B cell (primary cell): ENCODE measurements around the gene ATIC. TPM values are rescaled to one million over a fixed set of nuclear protein-coding genes. Genes with fewer than 3 reads are reported as not detected.

ENCODE experiments used
- ATAC-seq: fragments of 200-7000 bp; cut with Tn5 transposase; one replicate; pipeline ENCODE4 v1.10.0; 2021; ENCODE audit warnings: low read depth, mild to moderate bottlenecking, moderate number of reproducible peaks, moderate library complexity
- CTCF ChIA-PET: fragments of 350-600 bp; sonication (Branson Sonifier 250); formaldehyde crosslinking; loops from one replicate; lab custom pipeline; 2021; ENCODE audit warnings: antibody characterized with exemption, inconsistent platforms; lab: Charles Lee
- POLR2A ChIA-PET: fragments of 350-600 bp; sonication (Branson Sonifier 250); formaldehyde crosslinking; loops from one replicate; lab custom pipeline; 2021; ENCODE audit warnings: antibody characterized with exemption; lab: Charles Lee
- DNase-seq: peaks from one replicate; pipeline ENCODE4 v3.0.0; 2013
- H2AFZ ChIP-seq: 2 replicates; pipeline ENCODE4 v1.6.1; 2012; ENCODE audit warnings: mild to moderate bottlenecking, low read depth, low read length; ENCODE audit not compliant: insufficient read depth, poor library complexity, severe bottlenecking
- H3K27ac ChIP-seq, 2 donors: 1 replicate in 1 of 2; 2 replicates in 1 of 2; pipeline ENCODE4 v1.5.1; 2012 to 2013; ENCODE audit warnings: low read length in 2 of 2, mild to moderate bottlenecking in 2 of 2, moderate library complexity in 1 of 2
- H3K27me3 ChIP-seq, 4 experiments: fragments of 200-600 bp in 1 of 4; sonication (generic) in 1 of 4; replicated peaks in 1 of 4; 1 replicate in 2 of 4; 2 replicates in 2 of 4; pipeline versions ENCODE4 v1.6.1 to v1.7.0; 2013 to 2016; ENCODE audit warnings: low read length in 3 of 4, mild to moderate bottlenecking in 2 of 4, mixed read lengths in 1 of 4, moderate library complexity in 1 of 4; ENCODE audit not compliant: insufficient read depth in 4 of 4, control insufficient read depth in 3 of 4; ENCODE audit errors: control extremely low read depth in 1 of 4
- H3K36me3 ChIP-seq, 2 experiments: replicated peaks in 1 of 2; 1 replicate in 1 of 2; 2 replicates in 1 of 2; pipeline versions ENCODE4 v1.6.1 to v1.7.1; 2013; ENCODE audit warnings: low read length in 1 of 2; ENCODE audit not compliant: insufficient read depth in 2 of 2, control insufficient read depth in 1 of 2; ENCODE audit errors: control extremely low read depth in 1 of 2, extremely low read depth in 1 of 2
- H3K4me1 ChIP-seq, 2 donors: fragments of 200-600 bp in 1 of 2; sonication (generic) in 1 of 2; 1 replicate in 1 of 2; 2 replicates in 1 of 2; pipeline versions ENCODE4 v1.5.1 to v1.6.1; 2013 to 2017; ENCODE audit warnings: low read length in 2 of 2; ENCODE audit not compliant: control insufficient read depth in 2 of 2, insufficient read depth in 2 of 2
- H3K4me2 ChIP-seq: replicated peaks from 2 replicates; pipeline ENCODE3; 2012; ENCODE audit warnings: mild to moderate bottlenecking, low read depth, low read length; ENCODE audit not compliant: poor library complexity, severe bottlenecking
- H3K4me3 ChIP-seq, 5 experiments: fragments of 200-600 bp in 1 of 5; sonication (generic) in 1 of 5; 1 replicate in 3 of 5; 2 replicates in 2 of 5; pipeline versions ENCODE4 v1.5.1 to v1.7.0; 2011 to 2016; ENCODE audit warnings: low read length in 4 of 5, mild to moderate bottlenecking in 4 of 5, low read depth in 2 of 5, control low read depth in 1 of 5, moderate library complexity in 1 of 5; ENCODE audit not compliant: insufficient read depth in 1 of 5; ENCODE audit errors: control extremely low read depth in 1 of 5, extremely low read depth in 1 of 5
- H3K79me2 ChIP-seq: fragments of 200-600 bp; sonication (generic); one replicate; pipeline ENCODE4 v1.6.0; 2016; ENCODE audit warnings: low read length; ENCODE audit not compliant: control insufficient read depth, insufficient read depth
- H3K9ac ChIP-seq: fragments of 200-600 bp; sonication (generic); 2 replicates; pipeline ENCODE4 v1.6.1; 2017; ENCODE audit warnings: mild to moderate bottlenecking, low read length, moderate library complexity
- H3K9me3 ChIP-seq, 3 donors: one replicate each; pipeline versions ENCODE4 v1.6.1 to v1.7.1; 2013; ENCODE audit warnings: low read length in 2 of 3; ENCODE audit not compliant: control insufficient read depth in 2 of 3, insufficient read depth in 1 of 3; ENCODE audit errors: control extremely low read depth in 1 of 3
- H4K20me1 ChIP-seq: 2 replicates; pipeline ENCODE4 v1.6.0; 2012; ENCODE audit warnings: mild to moderate bottlenecking, low read length; ENCODE audit not compliant: insufficient read depth, control insufficient read depth, poor library complexity, severe bottlenecking
- H3K27ac Mint-ChIP-seq: one replicate; pipeline ENCODE4 v1.8.0; 2021; ENCODE audit warnings: mixed read lengths
- H3K27me3 Mint-ChIP-seq: one replicate; pipeline ENCODE4 v1.8.0; 2021; ENCODE audit warnings: mixed read lengths
- H3K4me1 Mint-ChIP-seq: one replicate; pipeline ENCODE4 v1.8.0; 2021; ENCODE audit warnings: mixed read lengths
- H3K4me3 Mint-ChIP-seq: one replicate; pipeline ENCODE4 v1.8.0; 2021; ENCODE audit warnings: mixed read lengths
- H3K9me3 Mint-ChIP-seq: one replicate; pipeline ENCODE4 v1.8.0; 2022; ENCODE audit warnings: mixed read lengths; ENCODE audit not compliant: insufficient read depth
- CTCF ChIP-seq: fragments of 200-600 bp; IDR thresholded peaks from one replicate; pipeline ENCODE4 v1.8.0; 2022; ENCODE audit warnings: antibody characterized with exemption, mild to moderate bottlenecking
- EZH2 ChIP-seq: IDR thresholded peaks from 2 replicates; pipeline ENCODE4 v1.6.1; 2012; ENCODE audit warnings: borderline replicate concordance, low read depth, mild to moderate bottlenecking, moderate library complexity, low read length; ENCODE audit not compliant: insufficient read depth, poor library complexity, severe bottlenecking
- WGBS: methylation state at CpG from one replicate; pipeline ENCODE4 v1.1.5; 2013; ENCODE audit warnings: missing lambda C conversion rate; ENCODE audit not compliant: insufficient coverage; 5-methylcytosine and 5-hydroxymethylcytosine counted together
- intact Hi-C: fragments of 100-400 bp; cut with micrococcal nuclease; formaldehyde crosslinking; loops from one replicate; pipeline ENCODE4 v1.10.0; 2022
- polyA plus RNA-seq: library from polyadenylated mRNA; depleted of rRNA; stranded (reverse); fragments of >200 nt; gene quantifications from 2 replicates; pipeline ENCODE4 v1.2.3, GENCODE V29; 2012
- total RNA-seq, 2 donors: library from RNA; stranded (reverse); fragments of 120-200 nt in 1 of 2; gene quantifications; 1 replicate in 1 of 2; 2 replicates in 1 of 2; pipeline versions ENCODE4 v1.2.3 to v1.2.4, GENCODE V29; 2013 to 2022

The ATIC gene
- total and polyA plus RNA-seq, 2 donors (not counting 1 experiment from before 2014, with no cell fraction given) = 55.4 to 80.4 TPM

- no peak overlapping the region for H3K27ac Mint-ChIP-seq
- no peaks in the 10 kb centered on the region for H4K20me1 ChIP-seq
- no peaks in the 10 kb centered on the region for H3K36me3 ChIP-seq
These were observed 67.2 kb downstream of the ATIC start for GRCh38 chr2:215379039-215379438.

GRCh38 chr2:215379948-215380347 lies 68.1 kb downstream of the ATIC start:
- DNase-seq = no peak
- Histone ChIP-seq H3K4me3 (no peak overlapping the region), H3K9me3 (no peaks in the 10 kb centered on the region), H3K27ac (no peak overlapping the region), H3K27me3 (no peaks in the 10 kb centered on the region), H3K79me2 (no peaks in the 10 kb centered on the region), H3K9ac (no peak overlapping the region), H2AFZ (no peak overlapping the region), H4K20me1 (no peaks in the 10 kb centered on the region), H3K4me1 (no peaks in the 10 kb centered on the region), H3K36me3 (no peaks in the 10 kb centered on the region), H3K4me2 (no peak overlapping the region)
- no CpG with 5 or more reads among the region's 6 CpGs for WGBS
- CTCF ChIA-PET = no interaction called here
- ATAC-seq = no peak
- Mint-ChIP-seq H3K4me1 (no peaks in the 10 kb centered on the region), H3K9me3 (no peaks in the 10 kb centered on the region), H3K4me3 (no peak overlapping the region), H3K27me3 (no peaks in the 10 kb centered on the region), H3K27ac (no peak overlapping the region)
- TF ChIP-seq CTCF (no peak), EZH2 (no peak)
- intact Hi-C loops = no loop called here
- POLR2A ChIA-PET = no interaction called here

More at GRCh38 chr2:215379039-215379438, 67.2 kb downstream of the ATIC start:
- Histone ChIP-seq H2AFZ (no peak overlapping the region), H3K4me2 (no peak overlapping the region), H3K4me3 (no peak overlapping the region), H3K27me3 (no peaks in the 10 kb centered on the region), H3K9ac (no peak overlapping the region), H3K27ac (no peak overlapping the region), H3K9me3 (no peaks in the 10 kb centered on the region), H3K4me1 (no peaks in the 10 kb centered on the region), H3K79me2 (no peaks in the 10 kb centered on the region)
- H3K4me1 Mint-ChIP-seq = no peaks in the 10 kb centered on the region
- H3K27me3 Mint-ChIP-seq = no peaks in the 10 kb centered on the region
- 93% methylated on average over 5 of the region's 7 CpGs for WGBS
- DNase-seq = no peak
- H3K4me3 Mint-ChIP-seq = no peak overlapping the region
- POLR2A ChIA-PET = no interaction called here
- ATAC-seq = no peak
- H3K9me3 Mint-ChIP-seq = peaks cover 5% of the 10 kb centered on the region
- CTCF ChIA-PET = no interaction called here
- intact Hi-C loops = no loop called here
- TF ChIP-seq CTCF (no peak), EZH2 (no peak)
